Vagina (tissue), 2 donors: ENCODE measurements around the gene IQGAP1. TPM values are rescaled to one million over a fixed set of nuclear protein-coding genes. Genes with fewer than 3 reads are reported as not detected.
"Not testable (repeated sequence)": the region's sequence is repeated elsewhere in the genome, so short reads cannot be mapped to it uniquely, and the experiment has no call there.

Source experiments
- DNase-seq, 2 donors: peaks; one replicate each; pipeline ENCODE4 v3.0.0-alpha.2; 2017; ENCODE audit errors: extremely low spot score in 2 of 2
- H3K27ac ChIP-seq: fragments of 200-600 bp; sonication (generic); one replicate; pipeline ENCODE4 v1.5.1; 2019
- H3K27me3 ChIP-seq: fragments of 200-600 bp; sonication (generic); one replicate; pipeline ENCODE4 v1.5.1; 2019
- H3K36me3 ChIP-seq, 2 donors: fragments of 200-600 bp; sonication (generic); one replicate each; pipeline ENCODE4 v1.5.1; 2017 to 2019
- H3K4me1 ChIP-seq: fragments of 200-600 bp; sonication (generic); one replicate; pipeline ENCODE4 v1.5.1; 2019
- H3K4me3 ChIP-seq, 2 donors: fragments of 200-600 bp; sonication (generic); 1 replicate in 1 of 2; 2 replicates in 1 of 2; pipeline ENCODE4 v1.5.1; 2016 to 2019
- H3K9me3 ChIP-seq: fragments of 200-600 bp; sonication (generic); one replicate; pipeline ENCODE4 v1.5.1; 2019
- POLR2A ChIP-seq, 2 donors: fragments of 450-650 bp; IDR thresholded peaks; one replicate each; pipeline ENCODE4 v1.6.1; 2017; ENCODE audit warnings: antibody characterized with exemption in 2 of 2, mild to moderate bottlenecking in 2 of 2, moderate library complexity in 2 of 2
- POLR2AphosphoS5 ChIP-seq, 2 donors: sonication (generic); formaldehyde crosslinking; IDR thresholded peaks; one replicate each; pipeline ENCODE4 v1.9.0; 2017; ENCODE audit warnings: antibody characterized with exemption in 2 of 2, mild to moderate bottlenecking in 2 of 2, low read depth in 1 of 2; ENCODE audit not compliant: insufficient read depth in 1 of 2
- intact Hi-C: fragments of 100-400 bp; cut with DNase I; formaldehyde crosslinking; loops from one replicate; pipeline ENCODE4 v1.15.1; 2023
- total RNA-seq: library from RNA; depleted of rRNA; stranded (reverse); fragments of >200 nt; gene quantifications from one replicate; pipeline ENCODE4 v1.2.3, GENCODE V29; 2016
- TF ChIP-seq, protein P1 (sequence below), 3 experiments: fragments of 450-650 bp in 2 of 3; fragments of 200-600 bp in 1 of 3; sonication (generic) in 1 of 3; IDR thresholded peaks; one replicate each; pipeline ENCODE4 v1.5.1; 2017 to 2019; ENCODE audit warnings: antibody characterized with exemption in 3 of 3, mild to moderate bottlenecking in 2 of 3, moderate library complexity in 2 of 3

Gene IQGAP1
- total RNA-seq, 1 donor from 2014 or later: 261 TPM

DNA sequence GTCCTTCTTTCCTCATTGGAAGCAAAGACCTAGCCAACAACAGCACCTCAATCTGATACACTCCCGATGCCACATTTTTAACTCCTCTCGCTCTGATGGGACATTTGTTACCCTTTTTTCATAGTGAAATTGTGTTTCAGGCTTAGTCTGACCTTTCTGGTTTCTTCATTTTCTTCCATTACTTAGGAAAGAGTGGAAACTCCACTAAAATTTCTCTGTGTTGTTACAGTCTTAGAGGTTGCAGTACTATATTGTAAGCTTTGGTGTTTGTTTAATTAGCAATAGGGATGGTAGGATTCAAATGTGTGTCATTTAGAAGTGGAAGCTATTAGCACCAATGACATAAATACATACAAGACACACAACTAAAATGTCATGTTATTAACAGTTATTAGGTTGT is 112.1 kb downstream of the IQGAP1 start:
- H3K4me3 ChIP-seq: no peak overlapping the region
- no peak overlapping the region for H3K27ac ChIP-seq
- no peak for DNase-seq
- H3K27me3 ChIP-seq: no peaks in the 10 kb centered on the region
- TF ChIP-seq POLR2A (IDR thresholded peaks at IDR 0.05) (no peak), POLR2AphosphoS5 (IDR thresholded peaks at IDR 0.05; ENCODE audit: insufficient read depth in 1 of 2, low read depth in 1 of 2) (no peak)
- TF ChIP-seq, protein P1, sequence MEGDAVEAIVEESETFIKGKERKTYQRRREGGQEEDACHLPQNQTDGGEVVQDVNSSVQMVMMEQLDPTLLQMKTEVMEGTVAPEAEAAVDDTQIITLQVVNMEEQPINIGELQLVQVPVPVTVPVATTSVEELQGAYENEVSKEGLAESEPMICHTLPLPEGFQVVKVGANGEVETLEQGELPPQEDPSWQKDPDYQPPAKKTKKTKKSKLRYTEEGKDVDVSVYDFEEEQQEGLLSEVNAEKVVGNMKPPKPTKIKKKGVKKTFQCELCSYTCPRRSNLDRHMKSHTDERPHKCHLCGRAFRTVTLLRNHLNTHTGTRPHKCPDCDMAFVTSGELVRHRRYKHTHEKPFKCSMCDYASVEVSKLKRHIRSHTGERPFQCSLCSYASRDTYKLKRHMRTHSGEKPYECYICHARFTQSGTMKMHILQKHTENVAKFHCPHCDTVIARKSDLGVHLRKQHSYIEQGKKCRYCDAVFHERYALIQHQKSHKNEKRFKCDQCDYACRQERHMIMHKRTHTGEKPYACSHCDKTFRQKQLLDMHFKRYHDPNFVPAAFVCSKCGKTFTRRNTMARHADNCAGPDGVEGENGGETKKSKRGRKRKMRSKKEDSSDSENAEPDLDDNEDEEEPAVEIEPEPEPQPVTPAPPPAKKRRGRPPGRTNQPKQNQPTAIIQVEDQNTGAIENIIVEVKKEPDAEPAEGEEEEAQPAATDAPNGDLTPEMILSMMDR (IDR thresholded peaks at IDR 0.05): no peak
- H3K36me3 ChIP-seq: peaks cover 0 to 71% of the 10 kb centered on the region in 2 donors
- H3K4me1 ChIP-seq: no peaks in the 10 kb centered on the region
- H3K9me3 ChIP-seq: no peaks in the 10 kb centered on the region
- intact Hi-C loops: no loop called here

DNA sequence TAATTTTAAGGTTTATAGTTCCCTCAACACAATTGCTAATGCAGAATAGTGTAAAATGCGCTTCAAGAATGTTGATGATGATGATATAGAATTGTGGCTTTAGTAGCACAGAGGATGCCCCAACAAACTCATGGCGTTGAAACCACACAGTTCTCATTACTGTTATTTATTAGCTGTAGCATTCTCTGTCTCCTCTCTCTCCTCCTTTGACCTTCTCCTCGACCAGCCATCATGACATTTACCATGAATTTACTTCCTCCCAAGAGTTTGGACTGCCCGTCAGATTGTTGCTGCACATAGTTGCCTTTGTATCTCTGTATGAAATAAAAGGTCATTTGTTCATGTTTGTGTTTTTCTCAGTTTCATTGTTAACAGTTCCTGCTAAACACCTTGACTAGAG is 113.9 kb downstream of the IQGAP1 start:
- intact Hi-C loops: no loop called here

DNA sequence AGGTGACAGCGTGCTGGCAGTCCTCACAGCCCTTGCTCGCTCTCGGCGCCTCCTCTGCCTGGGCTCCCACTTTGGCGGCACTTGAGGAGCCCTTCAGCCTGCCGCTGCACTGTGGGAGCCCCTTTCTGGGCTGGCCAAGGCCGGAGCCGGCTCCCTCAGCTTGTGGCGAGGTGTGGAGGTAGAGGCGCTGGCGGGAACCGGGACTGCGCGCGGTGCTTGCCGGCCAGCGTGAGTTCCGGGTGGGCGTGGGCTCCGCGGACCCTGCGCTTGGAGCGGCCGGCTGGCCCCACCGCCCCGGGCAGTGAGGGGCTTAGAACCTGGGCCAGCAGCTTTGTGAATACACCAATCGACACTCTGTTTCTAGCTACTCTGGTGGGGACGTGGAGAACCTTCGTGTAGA is 122.7 kb downstream of the IQGAP1 start:
- H3K9me3 ChIP-seq, H3K4me3 ChIP-seq, H3K4me1 ChIP-seq, intact Hi-C loops, H3K27ac ChIP-seq, H3K27me3 ChIP-seq, H3K36me3 ChIP-seq, DNase-seq: not testable (repeated sequence)

More for the DNA sequence above, 113.9 kb downstream of the IQGAP1 start:
- H3K27me3 ChIP-seq: no peaks in the 10 kb centered on the region
- no peak for DNase-seq
- H3K27ac ChIP-seq: no peak overlapping the region
- H3K4me1 ChIP-seq: no peaks in the 10 kb centered on the region
- H3K4me3 ChIP-seq: no peak overlapping the region
- no peak for TF ChIP-seq POLR2A (IDR thresholded peaks at IDR 0.05)
- TF ChIP-seq, protein P1 (IDR thresholded peaks at IDR 0.05): no peak
- TF ChIP-seq POLR2AphosphoS5 (IDR thresholded peaks at IDR 0.05; ENCODE audit: insufficient read depth in 1 of 2, low read depth in 1 of 2): no peak
- no peaks in the 10 kb centered on the region for H3K9me3 ChIP-seq
- peaks cover 0 to 56% of the 10 kb centered on the region in 2 donors for H3K36me3 ChIP-seq

DNA sequence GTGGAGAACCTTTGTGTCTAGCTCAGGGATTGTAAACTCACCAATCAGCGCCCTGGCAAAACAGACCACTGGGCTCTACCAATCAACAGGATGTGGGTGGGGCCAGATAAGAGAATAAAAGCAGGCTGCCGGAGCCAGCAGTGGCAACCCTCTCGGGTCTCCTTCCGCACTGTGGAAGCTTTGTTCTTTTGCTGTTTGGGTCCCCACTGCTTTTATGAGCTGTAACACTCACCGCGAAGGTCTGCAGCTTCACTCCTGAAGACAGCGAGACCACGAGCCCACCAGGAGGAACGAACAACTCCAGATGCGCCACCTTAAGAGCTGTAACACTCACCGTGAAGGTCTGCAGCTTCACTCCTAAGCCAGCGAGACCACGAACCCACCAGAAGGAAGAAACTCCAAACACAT is 123.2 kb downstream of the IQGAP1 start:
- intact Hi-C loops: not testable (repeated sequence)

DNA sequence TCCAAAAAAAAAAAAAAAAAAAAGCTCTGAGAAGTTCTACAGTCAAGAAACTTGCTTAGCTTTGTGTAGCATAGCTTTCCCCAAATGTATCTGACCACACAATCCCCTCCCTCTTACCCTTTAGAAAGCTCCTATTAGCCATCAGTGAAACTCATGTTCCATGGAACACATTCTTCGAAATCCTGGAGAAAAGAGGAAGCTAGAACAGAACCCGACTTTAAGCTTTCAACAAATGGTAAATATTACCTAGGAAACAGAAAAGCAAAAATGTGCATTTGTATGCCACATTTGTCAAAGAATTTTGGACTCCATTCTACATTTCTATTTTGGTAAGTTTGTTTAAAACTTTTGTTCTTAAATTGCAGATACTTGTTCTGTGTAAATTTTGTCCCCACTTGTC is 124.2 kb downstream of the IQGAP1 start:
- no peak for DNase-seq
- no peak for TF ChIP-seq POLR2AphosphoS5 (IDR thresholded peaks at IDR 0.05; ENCODE audit: insufficient read depth in 1 of 2, low read depth in 1 of 2)
- no peak for TF ChIP-seq POLR2A (IDR thresholded peaks at IDR 0.05)
- TF ChIP-seq, protein P1 (IDR thresholded peaks at IDR 0.05): no peak
- H3K4me1 ChIP-seq: no peaks in the 10 kb centered on the region
- intact Hi-C loops: no loop called here
- no peak overlapping the region for H3K4me3 ChIP-seq
- H3K27ac ChIP-seq: no peak overlapping the region
- H3K9me3 ChIP-seq: no peaks in the 10 kb centered on the region
- H3K27me3 ChIP-seq: no peaks in the 10 kb centered on the region
- H3K36me3 ChIP-seq: no peaks in the 10 kb centered on the region

More for the DNA sequence above, 123.2 kb downstream of the IQGAP1 start:
- H3K27me3 ChIP-seq, H3K9me3 ChIP-seq, H3K36me3 ChIP-seq, H3K4me1 ChIP-seq, H3K27ac ChIP-seq, DNase-seq, H3K4me3 ChIP-seq: not testable (repeated sequence)

DNA sequence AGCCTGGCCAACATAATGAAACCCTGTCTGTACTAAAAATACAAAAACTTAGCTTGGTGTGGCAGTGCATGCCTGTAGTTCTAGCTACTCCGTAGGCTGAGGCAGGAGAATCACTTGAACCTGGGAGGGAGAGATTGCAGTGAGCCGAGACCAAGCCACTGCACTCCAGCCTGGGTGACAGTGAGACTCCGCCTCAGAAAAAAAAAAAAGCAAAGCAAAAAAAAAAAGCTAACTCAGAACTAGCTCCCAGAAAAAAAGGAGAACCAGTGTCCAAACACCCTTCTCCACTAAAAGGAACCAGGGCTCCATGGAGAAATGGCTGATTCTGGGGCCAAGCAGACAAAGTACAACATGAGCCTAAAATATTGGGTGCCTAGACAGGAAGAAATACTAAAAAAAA is 124.9 kb downstream of the IQGAP1 start:
- TF ChIP-seq POLR2AphosphoS5 (IDR thresholded peaks at IDR 0.05; ENCODE audit: insufficient read depth in 1 of 2, low read depth in 1 of 2) (no peak), POLR2A (IDR thresholded peaks at IDR 0.05) (no peak)
- TF ChIP-seq, protein P1 (IDR thresholded peaks at IDR 0.05): no peak
- no peaks in the 10 kb centered on the region for H3K9me3 ChIP-seq
- H3K4me3 ChIP-seq: no peak overlapping the region
- intact Hi-C loops: no loop called here
- DNase-seq: no peak
- no peaks in the 10 kb centered on the region for H3K36me3 ChIP-seq
- no peaks in the 10 kb centered on the region for H3K27me3 ChIP-seq
- no peaks in the 10 kb centered on the region for H3K4me1 ChIP-seq
- no peak overlapping the region for H3K27ac ChIP-seq
